Measurements from ENCODE around the gene BSND.

The BSND gene

DNA sequence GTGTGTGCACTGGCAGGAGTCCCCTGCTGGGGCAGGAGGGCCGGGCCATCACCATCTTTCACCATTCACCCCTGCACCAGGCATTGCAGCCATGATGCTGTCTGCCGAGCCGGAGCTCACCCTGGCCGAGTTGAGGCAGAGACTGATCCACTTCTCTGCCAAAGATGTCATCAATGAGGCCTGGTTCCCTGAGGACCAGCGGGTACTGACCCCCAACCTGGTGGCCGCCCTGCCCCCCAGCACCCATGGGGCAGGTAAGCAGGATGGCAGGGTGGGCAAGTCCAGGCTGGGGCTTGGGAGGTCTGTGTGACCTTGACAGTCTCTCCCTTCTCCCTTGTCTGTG lies 59.2 kb downstream of the BSND start:
- TF ChIP-seq TCF12 (IDR thresholded peaks at IDR 0.05; ENCODE audit: low read depth) (no peak), TAF1 (IDR thresholded peaks at IDR 0.05; ENCODE audit: low read depth) (no peak), YY1 (IDR thresholded peaks at IDR 0.05; ENCODE audit: low read depth) (no peak), RAD21 (IDR thresholded peaks at IDR 0.05; ENCODE audit: low read depth) (no peak), TEAD4 (IDR thresholded peaks at IDR 0.05) (no peak), REST (IDR thresholded peaks at IDR 0.05; ENCODE audit: low read depth) (no peak), USF1 (IDR thresholded peaks at IDR 0.05) (no peak), CREB1 (IDR thresholded peaks at IDR 0.05; ENCODE audit: low read depth) (no peak), EP300 (IDR thresholded peaks at IDR 0.05; ENCODE audit: borderline replicate concordance) (no peak), ZBTB7A (IDR thresholded peaks at IDR 0.05; ENCODE audit: low read depth) (no peak), FOXM1 (IDR thresholded peaks at IDR 0.05; ENCODE audit: borderline replicate concordance, low read depth) (no peak), CEBPB (IDR thresholded peaks at IDR 0.05) (no peak), EGR1 (IDR thresholded peaks at IDR 0.05) (no peak), NFIC (IDR thresholded peaks at IDR 0.05) (no peak)
- TF ChIP-seq, protein P1, sequence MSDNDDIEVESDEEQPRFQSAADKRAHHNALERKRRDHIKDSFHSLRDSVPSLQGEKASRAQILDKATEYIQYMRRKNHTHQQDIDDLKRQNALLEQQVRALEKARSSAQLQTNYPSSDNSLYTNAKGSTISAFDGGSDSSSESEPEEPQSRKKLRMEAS (IDR thresholded peaks at IDR 0.05) = no peak

- TF ChIP-seq NFIC (IDR thresholded peaks at IDR 0.05) (no peak), REST (IDR thresholded peaks at IDR 0.05; ENCODE audit: low read depth) (no peak), USF1 (IDR thresholded peaks at IDR 0.05) (no peak), EGR1 (IDR thresholded peaks at IDR 0.05) (no peak), TAF1 (IDR thresholded peaks at IDR 0.05; ENCODE audit: low read depth) (no peak), FOXM1 (IDR thresholded peaks at IDR 0.05; ENCODE audit: borderline replicate concordance, low read depth) (no peak)
These were observed 60.8 kb downstream of the BSND start for GRCh38 chr1:55059302-55060132.

- no peak for TF ChIP-seq EGR1 (IDR thresholded peaks at IDR 0.05)
- TF ChIP-seq CREB1 (IDR thresholded peaks at IDR 0.05; ENCODE audit: low read depth) = no peak
- no peak for TF ChIP-seq TAF1 (IDR thresholded peaks at IDR 0.05; ENCODE audit: low read depth)
- TF ChIP-seq NFIC (IDR thresholded peaks at IDR 0.05) = no peak
- TF ChIP-seq YY1 (IDR thresholded peaks at IDR 0.05; ENCODE audit: low read depth) = no peak
- no peak for TF ChIP-seq ZBTB7A (IDR thresholded peaks at IDR 0.05; ENCODE audit: low read depth)
- TF ChIP-seq RAD21 (IDR thresholded peaks at IDR 0.05; ENCODE audit: low read depth) = no peak
- TF ChIP-seq CEBPB (IDR thresholded peaks at IDR 0.05) = no peak
- no peak for TF ChIP-seq REST (IDR thresholded peaks at IDR 0.05; ENCODE audit: low read depth)
These were observed 61.6 kb downstream of the BSND start for GRCh38 chr1:55060133-55060999.

GRCh38 chr1:55061000-55061705 lies 62.4 kb downstream of the BSND start:
- TF ChIP-seq TCF12 (IDR thresholded peaks at IDR 0.05; ENCODE audit: low read depth) (no peak), EP300 (IDR thresholded peaks at IDR 0.05; ENCODE audit: borderline replicate concordance) (no peak), REST (IDR thresholded peaks at IDR 0.05; ENCODE audit: low read depth) (no peak), USF1 (IDR thresholded peaks at IDR 0.05) (no peak), CEBPB (IDR thresholded peaks at IDR 0.05) (no peak), NFIC (IDR thresholded peaks at IDR 0.05) (no peak), TEAD4 (IDR thresholded peaks at IDR 0.05) (no peak), RAD21 (IDR thresholded peaks at IDR 0.05; ENCODE audit: low read depth) (no peak), FOXM1 (IDR thresholded peaks at IDR 0.05; ENCODE audit: borderline replicate concordance, low read depth) (no peak), CREB1 (IDR thresholded peaks at IDR 0.05; ENCODE audit: low read depth) (no peak), ZBTB7A (IDR thresholded peaks at IDR 0.05; ENCODE audit: low read depth) (no peak), TAF1 (IDR thresholded peaks at IDR 0.05; ENCODE audit: low read depth) (no peak), EGR1 (IDR thresholded peaks at IDR 0.05) (no peak), YY1 (IDR thresholded peaks at IDR 0.05; ENCODE audit: low read depth) (no peak)
- TF ChIP-seq, protein P1 (IDR thresholded peaks at IDR 0.05) = no peak
